Stimulated activated CD4-positive, alpha-beta T cell treated with anti-CD3 and anti-CD28 coated beads, Interleukin-4, amount 100 ng/mL, for 48 hours (primary cell): ENCODE measurements around the gene LGALS7.
"Not testable (repeated sequence)": the region's sequence is repeated elsewhere in the genome, so short reads cannot be mapped to it uniquely, and the experiment has no call there.

Source experiments
- DNase-seq, 2 donors: peaks; one replicate each; pipeline ENCODE4 v3.0.0-alpha.2; 2020; ENCODE audit warnings: low read depth in 2 of 2

The LGALS7 gene

DNA sequence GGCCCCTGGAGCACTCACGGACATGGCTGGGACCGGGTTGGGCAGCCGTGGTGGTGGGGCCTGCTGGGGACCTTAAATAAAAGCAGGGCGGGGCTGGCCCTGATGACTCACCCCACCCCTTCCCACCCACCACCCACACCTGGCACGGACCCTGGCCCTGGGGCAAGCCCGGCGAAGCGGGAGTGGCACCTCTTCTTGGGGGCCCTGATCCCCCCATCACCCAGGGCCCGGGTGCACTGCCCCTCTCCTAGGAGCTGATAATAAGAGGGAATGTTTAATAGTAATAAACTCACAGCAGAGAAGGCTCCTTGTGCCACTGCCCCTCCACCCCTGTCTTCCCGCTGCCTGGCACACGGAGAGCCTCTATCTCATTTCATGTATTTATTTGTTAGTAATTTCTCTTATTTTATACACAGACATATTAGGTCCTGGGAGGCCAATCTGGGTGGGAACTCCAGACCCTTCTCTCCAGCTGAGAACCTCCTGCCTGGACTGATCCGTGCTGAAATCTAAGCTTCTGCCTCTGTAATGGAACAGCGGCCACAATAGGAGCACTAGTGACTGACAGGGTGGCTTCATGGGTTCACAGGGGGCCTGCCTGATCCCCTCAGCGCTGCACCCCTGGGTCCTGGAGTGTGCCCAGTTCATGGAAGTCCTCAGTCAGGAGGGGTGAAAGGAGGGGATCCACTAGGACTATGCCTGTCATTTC is at the start of gene LGALS7:
LGALS7 (minus strand) TSS at position 49 of the 709 bp plus-strand sequence; CDS start at position 24, 25 bp downstream.
- DNase-seq = no peak

DNA sequence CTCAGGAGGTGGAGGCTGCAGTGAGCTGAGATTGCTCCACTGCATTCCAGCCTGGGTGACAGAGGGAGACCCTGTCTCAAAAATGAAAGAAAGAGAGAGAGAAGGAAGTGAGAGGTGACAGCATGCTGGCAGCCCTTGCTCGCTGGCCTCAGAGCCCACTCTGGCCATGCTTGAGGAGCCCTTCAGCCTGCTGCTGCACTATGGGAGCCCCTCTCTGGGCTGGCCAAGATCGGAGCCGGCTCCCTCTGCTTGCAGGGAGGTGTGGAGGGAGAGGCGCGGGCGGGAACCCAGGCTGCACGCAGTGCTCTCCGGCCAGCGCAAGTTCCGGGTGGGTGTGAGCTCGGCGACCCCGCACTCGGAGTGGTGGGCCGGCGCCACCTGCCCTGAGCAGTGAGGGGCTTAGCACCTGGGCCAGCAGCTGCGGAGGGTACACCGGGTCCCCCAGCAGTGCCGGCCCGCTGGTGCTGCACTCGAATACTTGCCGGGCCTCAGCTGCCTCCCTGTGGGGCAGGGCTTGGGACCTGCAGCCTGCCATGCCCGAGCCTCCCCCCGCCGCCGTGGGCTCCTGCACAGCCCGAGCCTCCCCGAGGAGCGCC is 48.0 kb upstream of the LGALS7 start:
- not testable (repeated sequence) for DNase-seq

DNA sequence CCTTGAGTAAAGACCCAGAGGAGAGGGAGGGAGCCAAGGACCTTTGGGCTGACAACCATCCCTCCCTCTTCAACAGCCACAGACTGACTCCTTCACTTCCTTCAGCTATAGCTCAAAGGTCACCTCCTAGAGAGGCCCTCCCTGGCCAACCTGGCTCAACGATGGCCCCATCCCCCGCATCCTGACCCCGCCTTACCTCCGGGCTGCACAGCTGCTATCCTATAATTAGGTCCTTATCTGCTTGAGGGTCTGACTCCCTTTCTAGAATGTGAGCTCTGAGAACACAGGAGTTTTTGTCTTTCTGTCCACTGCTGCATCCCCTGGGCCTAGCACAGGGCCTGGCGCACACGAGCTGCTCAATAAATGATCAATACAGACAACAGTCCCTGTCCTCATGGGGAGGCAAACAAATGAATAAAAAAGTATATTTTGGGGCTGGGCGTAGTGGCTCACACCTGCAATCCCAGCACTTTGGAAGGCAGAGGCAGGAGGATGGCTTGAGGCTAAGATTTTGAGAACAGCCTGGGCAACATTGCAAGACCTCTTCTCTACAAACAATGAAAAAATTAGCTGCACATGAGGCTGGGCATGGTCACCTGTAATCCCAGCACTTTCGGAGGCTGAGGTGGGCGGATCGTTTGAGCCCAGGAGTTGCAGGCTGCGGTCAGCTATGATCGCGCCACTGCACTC is 46.1 kb upstream of the LGALS7 start:
- no peak for DNase-seq

DNA sequence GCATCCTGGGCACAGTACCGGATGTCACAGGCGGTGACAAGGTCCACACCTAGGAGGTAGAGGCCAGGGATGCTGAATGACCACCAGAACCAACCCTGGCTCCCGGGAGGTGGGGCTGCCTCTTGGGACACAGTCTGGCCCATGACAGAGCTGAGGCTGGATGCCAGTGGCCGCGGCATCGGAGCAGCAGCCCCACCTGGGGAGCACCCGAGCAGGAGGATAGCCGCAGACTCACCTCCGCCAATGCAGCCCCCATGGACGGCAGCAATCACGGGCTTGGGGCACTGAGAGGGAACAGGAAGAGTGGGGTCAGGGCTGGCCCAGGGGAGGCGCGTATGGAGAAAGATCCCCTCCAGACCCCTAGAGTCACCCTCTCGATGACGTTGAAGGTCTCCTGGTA is 43.8 kb upstream of the LGALS7 start:
- DNase-seq = no peak

DNA sequence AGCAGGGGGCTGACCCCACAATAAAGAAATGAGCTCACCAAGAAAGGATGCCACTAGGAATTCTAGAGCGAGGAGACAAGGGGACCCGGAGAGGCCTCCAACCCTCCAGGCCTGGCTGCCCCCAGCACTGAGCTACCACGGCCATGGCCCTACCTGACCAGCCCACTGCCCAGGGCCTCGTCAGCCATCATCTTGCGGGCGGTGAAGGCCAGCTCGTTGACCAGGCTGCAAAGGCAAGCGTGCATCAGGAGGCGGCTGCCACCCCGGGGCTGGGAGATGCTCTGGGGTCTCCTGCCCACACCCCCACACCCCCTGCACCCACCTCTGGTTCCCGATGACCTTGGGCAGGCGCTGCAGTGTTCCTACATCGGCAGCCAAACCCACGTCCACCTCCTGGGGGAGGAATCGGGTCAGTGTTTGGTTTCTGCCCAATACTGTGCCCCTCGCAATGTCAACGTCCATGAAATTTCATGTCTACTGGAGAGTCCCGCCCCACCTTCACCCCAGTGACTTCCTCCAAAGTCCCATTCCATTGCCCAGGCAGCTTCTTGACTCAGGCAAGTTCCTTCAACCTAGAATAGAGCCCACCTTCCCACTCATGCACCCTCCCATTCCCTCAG is 42.9 kb upstream of the LGALS7 start:
- no peak for DNase-seq

DNA sequence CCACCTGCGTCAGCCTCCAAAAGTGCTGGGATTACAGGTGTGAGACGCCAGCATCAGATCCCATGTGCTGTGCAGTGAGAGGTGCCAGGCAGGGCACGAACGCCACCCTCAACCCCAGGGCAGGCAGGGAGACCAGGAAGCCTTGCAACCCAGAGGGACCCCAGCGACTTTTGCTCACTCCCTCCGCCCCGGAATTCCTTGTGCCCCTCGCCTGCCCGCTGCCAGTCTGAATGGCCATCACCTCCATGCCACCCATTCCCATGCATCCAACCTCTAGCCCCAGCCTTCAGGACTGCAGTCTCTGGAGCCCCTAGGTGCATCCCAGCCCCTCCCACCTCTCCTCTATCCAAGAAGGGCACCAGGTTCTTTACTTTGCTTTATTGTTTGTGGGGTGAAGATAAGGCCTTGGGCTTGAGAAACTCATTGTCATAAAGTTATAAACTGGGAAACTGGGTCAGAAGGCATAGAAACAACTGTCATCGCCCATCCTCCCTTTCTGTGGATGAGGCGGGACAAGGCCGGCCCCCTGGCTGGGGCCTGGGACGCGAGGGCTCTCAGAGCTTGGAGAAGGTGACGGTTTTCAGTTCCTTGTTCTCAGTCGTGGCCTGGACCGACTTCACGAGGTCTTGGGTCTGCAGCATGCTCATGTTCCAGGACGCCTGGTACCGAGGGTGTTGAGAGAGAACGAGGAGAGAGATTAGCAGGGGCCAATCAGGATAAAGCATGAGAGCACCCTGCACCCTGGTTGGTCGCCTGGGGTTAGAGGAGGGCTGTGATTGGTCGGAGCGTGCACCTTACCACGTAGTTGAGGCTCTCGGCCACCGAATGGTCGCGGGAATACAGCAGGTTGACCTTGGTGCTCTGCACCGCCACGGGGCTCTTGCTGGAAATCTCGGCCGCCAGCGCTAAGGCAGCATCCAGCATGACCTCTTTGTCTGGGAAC is 42.0 kb upstream of the LGALS7 start:
- no peak for DNase-seq

DNA sequence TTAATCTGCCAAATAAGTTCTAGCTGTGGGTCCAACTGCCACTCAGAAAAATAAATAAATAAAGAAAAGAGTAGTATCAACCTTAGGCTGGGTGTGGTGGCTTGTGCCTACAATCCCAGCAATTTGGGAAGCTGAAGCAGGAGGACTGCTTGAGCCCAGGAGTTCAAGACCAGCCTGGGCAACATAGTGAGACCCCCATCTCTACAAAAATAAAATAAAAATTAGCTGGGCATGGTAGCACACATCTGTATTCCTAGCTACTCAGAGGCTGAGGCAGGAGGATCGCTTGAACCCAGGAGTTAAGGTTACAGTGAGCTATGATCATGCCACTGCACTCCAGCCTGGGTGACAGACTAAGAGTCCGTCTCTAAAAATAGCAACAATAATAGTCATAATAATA is 40.6 kb upstream of the LGALS7 start:
- DNase-seq = not testable (repeated sequence)

DNA sequence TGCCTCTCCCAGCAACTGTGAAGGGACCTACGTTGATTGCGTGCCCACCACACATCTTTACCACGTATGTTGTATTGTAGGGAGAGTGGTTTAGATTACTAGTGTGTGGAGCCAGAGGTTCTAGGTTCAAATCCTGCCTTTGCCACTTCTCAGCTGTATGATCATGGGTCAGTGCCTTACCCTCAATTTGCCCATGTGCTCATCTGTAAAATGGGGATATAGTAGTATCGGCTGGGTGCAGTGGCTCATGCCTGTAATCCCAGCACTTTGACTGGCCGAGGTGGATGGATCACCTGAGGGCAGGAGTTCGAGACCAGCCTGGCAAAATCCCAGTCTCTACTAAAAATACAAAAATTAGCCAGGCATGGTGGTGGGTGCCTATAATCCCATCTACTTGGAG is 40.0 kb upstream of the LGALS7 start:
- no peak for DNase-seq

DNA sequence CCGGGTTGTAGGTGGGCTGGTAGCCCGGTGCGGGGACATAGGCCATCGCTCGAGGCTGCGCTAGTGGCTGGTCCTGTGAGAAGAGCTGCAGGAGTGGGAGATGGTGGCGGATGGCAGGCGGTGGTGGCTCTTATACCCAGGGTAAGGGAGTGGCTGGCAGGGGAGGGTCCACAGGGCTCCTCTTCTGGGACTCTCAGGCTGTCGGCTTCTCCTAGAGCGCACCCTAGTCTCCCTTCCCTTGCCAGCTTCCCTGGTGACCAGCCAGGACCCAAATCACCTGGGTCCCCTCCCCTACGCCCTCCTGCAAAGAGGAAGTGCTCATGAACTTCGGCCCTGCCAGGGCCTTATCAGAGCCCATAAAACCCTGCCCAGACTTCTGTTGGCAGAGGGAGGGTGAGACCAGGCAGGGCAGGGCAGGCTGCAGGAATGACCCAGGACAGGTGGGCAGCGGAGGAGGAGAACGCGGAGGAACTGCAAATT is 39.6 kb upstream of the LGALS7 start, which contains the start of gene LGALS4:
LGALS4 (minus strand) TSS at position 105 of the 480 bp plus-strand sequence; CDS start at position 46, 59 bp downstream.
- DNase-seq = no peak

DNA sequence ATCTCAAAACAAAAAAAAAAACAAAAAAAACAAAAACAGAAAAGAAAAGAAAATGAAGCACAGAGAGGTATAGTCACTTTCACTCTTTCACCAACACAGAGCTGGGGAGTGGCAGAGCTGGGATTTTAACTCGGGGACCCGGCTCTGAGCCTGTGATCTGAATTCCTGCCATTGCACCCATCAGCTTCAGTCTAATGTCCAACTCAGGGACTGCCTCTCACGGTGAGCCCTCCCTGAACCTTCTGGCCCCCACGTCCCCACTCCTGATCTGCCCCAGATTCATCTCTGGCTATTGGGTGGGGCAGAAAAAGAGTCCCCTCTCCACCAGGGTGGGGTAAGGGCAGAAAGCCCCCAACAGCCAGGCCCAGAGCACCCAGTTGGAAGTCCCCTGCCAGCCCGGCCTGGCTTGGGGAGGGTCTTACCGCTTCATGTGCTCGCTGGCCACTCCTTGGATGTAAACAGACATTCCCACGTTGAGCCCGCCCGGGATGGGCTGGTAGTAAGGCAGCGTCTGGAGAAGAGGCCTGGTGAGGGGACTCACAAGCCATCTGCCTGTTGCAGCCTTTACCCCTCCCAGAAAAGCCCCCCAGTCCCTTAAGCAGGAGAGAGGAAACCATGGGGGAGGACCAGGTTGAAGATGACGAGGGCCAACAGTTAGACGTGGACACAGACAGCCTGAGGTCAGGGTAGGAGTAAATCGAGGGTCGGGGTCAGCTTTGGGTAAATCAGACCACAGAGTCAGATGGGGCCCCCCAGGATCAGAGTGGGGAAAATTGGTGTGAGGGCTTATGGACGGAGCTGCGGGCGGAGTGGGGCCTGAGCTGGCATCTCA is 38.9 kb upstream of the LGALS7 start:
- DNase-seq = no peak

DNA sequence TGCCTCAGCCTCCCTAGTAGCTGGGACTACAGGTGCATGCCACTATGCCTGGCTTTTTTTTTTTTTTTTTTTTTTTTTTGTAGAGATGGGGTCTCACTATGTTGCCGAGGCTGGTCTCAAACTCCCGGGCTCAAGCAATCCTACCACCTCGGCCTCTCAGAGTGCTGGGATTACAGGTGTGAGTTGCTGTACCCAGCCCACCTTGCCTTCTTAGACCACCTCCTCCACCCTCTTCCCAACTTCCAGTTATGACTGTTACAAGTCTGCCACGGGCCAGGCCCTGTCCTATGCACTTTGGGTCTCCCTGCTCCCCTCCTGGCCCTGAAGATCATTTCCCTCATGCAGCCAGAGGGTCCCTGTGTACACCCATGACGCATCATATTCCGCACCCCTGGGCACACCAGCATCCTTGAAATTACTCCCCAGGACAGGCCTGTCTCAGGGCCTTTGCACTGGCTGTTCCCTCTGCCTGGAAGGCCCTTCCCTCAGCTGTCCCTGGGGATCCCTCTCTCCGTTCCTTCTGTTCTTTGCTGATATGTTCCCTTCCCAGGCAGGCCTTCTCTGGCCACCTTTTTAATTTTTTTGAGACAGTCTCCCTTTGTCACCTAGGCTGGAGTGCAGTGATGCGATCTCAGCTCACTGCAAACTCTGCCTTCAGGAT is 36.4 kb upstream of the LGALS7 start:
- DNase-seq = no peak

DNA sequence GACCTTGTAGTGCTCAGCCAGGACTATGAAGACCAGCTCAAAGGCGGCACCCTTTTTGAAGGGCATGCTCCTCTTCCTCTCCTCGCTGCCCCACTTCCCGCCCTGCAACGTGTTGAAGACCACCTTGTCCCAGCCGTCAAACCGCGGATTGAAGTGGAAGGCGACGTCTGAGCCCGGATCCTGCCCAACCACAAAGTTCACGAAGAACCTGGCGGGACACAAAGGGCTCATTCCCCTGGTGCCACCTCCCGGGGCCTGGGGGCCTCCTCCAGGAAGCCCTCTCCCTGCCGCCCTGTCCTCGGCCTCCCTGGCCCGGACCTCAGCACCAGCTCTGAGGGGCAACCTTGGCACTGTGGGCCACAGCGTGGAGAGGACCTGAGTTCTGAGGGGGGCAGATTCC is 35.4 kb upstream of the LGALS7 start:
- no peak for DNase-seq

DNA sequence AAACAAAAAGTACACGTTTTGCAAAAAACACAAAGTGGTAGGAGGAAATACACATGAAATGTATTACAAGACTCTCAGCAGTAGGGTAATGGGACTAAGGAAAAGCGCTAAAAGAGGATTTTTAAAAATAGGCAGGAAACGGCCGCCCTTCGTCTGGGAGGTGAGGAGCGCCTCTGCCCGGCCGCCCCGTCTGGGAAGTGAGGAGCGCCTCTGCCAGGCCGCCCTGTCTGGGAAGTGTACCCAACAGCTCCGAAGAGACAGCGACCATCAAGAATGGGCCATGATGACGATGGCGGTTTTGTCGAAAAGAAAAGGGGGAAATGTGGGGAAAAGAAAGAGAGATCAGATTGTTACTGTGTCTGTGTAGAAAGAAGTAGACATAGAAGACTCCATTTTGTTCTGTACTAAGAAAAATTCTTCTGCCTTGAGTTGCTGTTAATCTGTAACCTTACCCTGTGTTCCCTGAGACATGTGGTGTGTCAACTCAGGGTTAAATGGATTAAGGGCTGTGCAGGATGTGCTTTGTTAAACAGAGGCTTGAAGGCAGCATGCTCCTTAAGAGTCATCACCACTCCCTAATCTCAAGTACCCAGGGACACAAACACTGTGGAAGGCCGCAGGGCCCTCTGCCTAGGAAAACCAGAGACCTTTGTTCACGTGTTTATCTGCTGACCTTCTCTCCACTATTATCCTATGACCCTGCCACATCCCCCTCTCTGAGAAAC is 34.2 kb upstream of the LGALS7 start:
- DNase-seq = not testable (repeated sequence)

DNA sequence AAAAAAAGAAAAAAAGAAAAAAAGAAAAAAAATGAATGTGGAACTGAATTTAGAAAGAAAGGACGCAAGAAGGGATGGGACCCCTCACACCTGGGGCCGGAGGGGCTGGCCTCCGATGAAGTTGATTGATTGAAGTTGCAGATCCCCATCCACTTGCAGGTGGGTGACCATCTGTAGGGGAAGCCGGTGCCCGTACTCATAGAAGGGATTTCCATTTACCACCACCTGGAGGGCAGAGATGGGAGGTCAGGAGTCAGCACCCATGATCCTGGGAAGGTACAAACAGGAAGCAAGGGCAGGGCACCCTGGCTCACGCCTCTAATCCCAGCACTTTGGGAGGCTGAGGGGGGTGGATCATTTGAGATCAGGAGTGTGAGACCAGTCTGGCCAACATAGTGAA is 33.1 kb upstream of the LGALS7 start:
- DNase-seq = no peak

DNA sequence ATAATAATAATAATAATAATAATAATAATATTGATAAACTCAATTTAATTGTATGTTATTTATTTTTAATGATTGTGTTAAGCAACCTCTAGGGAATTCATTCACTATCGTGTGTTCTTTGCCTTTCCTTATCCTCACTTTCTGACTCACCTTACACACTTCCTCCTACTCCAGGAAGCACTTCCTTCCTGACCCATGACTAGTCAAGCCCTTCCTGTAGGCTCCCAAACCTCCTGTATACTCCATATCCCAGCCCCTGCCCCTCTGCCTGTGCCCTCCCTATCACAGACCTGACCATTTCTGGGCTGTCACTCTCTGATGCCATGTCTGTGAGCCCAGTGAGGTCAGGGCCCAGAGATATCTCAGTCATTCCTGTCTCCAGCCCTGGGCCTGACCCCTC is 31.9 kb upstream of the LGALS7 start:
- no peak for DNase-seq

DNA sequence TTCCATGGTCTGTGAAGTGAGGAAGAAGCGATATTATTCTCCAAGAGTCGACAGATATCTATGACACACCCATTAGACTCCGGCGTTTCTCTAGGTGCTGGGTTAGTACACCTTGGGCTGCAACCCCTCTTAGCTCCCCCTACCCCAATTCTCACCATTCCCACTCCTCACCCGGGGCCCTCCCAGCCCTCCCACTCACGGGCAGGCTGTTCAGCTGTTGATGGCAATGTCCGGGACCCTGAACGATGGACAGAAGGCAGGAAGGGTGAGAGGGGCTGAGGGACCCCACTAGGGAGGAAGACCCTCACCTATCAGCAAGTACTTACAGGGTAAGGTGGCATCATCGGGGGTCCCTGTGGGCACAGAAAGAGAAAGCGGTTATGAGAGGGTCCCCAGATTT is 30.2 kb upstream of the LGALS7 start:
- no peak for DNase-seq

DNA sequence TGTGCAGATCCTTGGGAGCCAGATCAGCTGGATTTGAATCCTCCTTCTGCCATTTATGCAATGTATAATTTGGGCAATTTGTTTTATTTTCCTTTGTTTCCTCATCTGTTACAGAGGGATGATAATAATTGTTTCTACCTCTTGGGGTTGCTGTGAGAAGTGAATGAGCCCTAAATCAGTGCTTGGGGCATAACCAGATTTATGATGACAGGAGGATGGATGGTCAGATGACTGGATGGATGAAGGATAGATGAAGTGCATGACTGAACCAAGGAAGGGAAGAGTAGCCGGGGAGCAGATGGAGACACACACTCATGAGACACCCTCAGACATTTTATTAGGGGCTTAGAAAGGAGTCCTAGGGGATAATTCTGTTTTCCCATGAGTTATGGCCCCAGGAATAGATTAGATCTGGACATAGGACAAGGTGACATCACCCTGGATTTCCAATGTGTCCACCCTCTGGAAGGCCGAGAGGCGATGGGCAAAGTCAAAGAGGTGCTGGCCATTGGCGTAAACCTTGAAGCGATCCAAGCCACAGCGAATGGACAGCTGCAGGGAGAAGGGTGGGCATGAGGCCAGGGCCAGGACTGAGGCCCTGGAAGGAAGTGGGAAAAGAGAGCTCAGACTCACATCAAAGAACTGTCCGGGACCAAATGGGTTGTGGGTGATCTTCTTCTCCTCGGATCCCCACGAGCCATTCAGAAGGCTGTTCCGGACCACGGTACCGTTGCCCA is 28.2 kb upstream of the LGALS7 start:
- no peak for DNase-seq

DNA sequence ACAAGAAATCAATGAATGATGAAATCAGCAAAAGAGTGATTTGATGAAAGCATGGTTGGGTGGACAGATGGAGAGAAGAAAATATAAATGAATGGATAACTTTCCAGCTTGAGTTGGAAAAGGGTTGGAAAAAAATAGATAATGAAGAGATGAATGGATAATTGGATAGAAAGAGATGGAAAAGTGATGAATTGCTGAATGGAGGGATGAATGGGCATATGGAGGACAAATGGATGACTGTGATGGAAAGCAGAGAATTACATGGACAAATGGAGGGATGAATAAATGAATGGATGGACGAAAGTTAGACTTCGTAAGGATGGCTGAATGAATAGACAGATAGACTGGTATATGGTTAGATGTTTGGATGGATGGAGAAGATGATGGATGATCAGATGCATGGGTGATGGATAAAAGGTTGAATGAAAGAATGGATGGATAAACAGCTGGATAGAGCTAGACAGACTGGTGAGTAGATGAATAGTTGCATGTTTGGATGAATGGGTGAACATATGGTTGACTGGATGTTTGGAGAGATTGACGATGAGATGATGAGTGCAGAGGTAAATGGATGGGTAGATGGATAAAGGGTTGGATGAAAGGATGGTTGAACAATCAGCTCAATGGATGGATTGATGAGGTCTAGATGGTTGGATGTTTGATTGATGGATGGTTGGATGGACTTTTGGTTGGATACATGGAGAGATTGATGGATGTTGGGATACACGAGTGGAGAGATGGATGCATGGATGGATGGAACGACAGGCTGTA is 27.4 kb upstream of the LGALS7 start:
- no peak for DNase-seq
